GM21737 (cell line): ENCODE measurements around the gene SRRM3.
"Not testable (repeated sequence)": the region's sequence is repeated elsewhere in the genome, so short reads cannot be mapped to it uniquely, and the experiment has no call there.

Experiments
- ATAC-seq: cut with Tn5 transposase; IDR thresholded peaks from one replicate; pipeline ENCODE4 v1.9.1; 2021; ENCODE audit warnings: mild to moderate bottlenecking, moderate library complexity; ENCODE audit not compliant: unreplicated experiment

The SRRM3 gene

DNA sequence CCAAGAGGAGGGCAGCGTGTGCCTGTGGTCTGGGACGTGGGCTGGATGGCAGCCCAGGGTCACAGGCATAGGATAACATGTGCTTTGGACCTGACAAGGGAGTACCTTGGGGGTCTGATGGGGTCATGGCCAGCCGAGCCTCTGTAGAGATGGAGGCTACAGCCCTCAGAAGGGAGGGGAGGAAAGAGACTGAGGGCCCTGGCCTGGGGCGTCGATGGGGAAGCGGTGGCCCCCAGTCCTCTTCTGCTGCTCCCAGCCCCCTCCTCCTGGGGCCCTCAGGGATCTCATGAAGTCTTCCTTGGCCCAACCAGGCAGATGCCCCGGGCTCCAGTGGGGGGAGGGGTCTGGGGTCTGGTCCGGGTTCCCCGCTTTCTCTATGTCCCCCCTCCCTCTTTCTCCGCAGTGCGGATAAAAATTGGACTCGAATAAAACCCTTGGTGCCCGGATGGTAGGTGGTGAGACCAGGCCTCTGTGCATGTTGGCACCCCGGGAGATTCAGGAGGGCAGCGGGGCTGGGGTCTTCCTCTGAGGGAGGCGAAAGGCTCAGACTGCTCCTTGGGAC lies 85.2 kb downstream of the SRRM3 start:
- ATAC-seq = no peak

DNA sequence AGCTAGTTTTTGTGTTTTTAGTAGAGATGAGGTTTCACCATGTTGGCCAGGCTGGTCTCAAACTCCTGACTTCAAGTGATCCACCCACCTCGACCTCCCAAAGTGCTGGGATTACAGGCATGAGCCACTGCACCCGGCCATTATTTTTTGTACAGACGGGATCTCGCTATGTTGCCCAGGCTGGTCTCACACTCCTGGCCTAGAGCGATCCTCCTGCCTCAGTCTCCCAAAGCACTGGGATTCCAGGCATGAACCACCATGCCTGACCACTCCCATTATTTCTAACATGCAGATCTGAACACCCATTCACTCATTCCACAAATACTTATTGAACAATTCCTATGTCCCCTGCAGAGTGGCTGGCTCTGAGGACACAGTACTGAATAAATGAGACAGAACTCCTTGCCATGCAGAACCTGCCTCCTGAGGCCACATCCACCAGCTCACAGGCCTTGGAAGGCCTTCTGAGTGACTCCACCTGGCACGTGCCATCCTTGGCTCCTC lies 89.2 kb downstream of the SRRM3 start:
- not testable (repeated sequence) for ATAC-seq

DNA sequence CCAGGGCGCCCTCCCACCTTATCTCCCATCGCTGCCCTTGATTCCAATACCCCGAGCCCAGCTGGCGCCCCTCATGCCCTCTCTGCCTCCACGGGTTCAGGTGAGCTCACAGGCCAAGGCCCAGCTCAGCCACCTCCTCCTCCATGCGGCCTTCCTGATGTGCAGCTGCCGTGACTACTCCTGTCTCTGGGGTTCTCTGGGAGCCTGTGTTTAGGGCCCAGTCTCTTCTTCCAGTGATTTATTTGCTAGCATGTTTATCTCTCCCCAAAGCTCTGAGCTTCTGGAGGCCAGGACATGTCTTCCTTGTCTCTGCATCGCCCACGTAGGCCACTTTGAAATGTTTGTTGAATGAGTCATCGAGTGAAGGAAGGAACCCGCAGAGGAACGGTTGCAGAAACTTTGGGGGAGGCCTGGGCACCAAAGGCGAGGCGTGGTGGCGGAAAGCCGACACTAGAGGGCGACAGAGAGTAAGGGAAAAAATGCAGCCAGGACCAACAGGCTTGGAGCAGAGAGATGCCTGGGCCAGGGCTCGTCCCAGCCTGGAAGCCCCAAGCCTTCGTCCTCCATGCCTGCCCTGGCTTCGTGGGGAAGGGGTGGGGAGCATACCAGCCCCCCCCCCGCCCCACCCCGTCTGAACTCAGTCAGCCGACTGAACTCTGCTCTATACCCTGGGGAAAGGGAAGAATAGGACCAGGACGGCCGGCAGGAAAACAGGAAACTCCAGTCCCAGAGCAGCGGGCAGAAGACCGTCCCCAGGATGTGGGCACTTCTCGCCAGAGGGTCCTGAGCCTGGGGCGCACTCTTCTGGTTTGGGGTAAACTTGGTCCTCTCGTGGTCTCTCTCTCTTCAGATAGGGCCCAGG lies 89.9 kb downstream of the SRRM3 start:
- peak; percentile 69 for ATAC-seq

DNA sequence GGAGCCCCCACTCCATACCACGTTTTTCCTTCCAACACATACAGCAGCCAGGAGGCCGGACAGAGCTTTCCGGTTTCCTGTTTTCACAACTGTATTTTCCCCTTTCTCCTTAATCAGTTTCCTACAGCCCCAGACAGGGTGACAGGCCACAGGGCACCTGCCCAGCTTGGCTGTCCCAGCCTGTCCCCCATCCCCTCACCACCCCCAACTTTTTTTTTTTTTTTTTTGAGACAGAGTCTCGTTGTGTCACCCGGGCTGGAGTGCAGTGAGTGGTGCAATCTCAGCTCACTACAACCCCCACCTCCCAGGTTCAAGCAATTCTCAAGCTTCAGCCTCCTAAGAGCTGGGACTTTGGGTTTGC lies 90.5 kb downstream of the SRRM3 start:
- ATAC-seq = no peak

DNA sequence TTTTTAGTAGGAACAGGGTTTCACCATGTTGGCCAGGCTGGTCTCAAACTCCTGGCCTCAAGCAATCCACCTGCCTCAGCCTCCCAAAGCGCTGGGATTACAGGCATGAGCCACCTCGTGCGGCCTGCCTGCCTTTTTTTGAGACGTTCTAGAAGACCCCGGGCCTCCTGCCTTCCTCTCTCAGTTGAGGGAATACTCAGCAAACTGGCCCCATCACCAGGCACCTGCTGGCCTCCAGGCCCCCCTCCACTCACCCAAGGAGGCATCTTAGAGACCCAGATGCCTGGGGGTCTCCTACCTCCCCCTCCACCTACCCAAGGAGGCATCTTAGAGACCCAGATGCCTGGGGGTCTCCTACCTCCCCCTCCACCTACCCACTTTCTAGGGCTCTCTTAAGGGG lies 91.2 kb downstream of the SRRM3 start:
- ATAC-seq = not testable (repeated sequence)

DNA sequence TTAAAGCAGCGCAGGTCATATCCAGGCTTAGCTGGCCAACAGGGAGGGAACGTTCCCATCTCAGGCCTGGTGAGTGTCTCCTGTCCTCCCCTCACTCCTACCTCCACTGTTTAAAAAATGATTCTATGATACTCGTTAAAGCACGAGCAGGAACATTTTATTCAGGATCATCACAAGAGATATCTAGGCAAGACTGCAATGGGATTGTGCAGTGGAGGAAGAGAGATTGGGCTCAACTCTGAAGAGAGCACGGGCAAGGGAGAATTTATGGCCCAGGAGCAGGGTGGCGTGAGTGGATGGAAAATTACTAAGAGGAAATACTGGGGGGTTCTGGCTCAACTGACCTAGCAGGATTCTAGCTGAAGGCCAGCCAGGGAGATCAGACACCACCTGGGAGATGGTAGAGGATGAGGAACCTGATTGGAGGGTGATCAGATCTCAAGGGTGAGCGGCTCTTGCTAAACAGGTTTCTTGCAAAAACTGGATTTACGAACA lies 91.8 kb downstream of the SRRM3 start:
- ATAC-seq = no peak

DNA sequence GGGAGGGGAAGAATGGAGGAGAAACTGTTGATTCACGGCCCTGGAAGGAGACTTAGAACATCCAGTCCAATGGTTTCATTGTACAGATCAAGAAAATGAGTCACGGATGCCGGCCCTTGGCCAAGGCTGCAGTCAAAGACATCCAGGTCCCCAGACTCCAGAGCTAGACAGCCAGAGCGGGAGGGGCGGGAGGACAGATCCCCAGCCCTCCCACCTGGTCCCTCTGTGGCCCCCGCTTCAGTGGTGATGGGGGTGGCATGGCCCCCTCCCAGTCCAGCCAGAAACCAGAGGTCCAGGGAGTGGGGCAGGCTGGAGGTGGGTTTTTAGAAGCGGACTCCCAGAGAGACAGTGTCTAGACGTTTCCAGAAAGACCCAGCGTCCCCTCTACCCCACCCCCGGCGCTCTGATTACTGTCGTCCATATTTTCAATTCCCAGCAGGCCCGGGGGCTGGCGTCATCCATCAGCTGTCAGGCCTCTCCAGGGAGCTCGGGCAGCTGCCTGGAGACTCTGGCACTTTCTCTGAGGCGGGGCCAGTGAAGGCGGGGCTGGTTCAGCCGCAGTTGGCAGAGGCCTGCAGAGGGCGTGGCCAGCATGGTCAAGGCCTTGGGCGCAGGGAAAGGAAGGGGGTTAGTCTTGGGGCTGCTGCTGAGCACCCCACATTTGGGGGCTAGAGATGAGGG lies 92.8 kb downstream of the SRRM3 start:
- peak; percentile 46 for ATAC-seq

DNA sequence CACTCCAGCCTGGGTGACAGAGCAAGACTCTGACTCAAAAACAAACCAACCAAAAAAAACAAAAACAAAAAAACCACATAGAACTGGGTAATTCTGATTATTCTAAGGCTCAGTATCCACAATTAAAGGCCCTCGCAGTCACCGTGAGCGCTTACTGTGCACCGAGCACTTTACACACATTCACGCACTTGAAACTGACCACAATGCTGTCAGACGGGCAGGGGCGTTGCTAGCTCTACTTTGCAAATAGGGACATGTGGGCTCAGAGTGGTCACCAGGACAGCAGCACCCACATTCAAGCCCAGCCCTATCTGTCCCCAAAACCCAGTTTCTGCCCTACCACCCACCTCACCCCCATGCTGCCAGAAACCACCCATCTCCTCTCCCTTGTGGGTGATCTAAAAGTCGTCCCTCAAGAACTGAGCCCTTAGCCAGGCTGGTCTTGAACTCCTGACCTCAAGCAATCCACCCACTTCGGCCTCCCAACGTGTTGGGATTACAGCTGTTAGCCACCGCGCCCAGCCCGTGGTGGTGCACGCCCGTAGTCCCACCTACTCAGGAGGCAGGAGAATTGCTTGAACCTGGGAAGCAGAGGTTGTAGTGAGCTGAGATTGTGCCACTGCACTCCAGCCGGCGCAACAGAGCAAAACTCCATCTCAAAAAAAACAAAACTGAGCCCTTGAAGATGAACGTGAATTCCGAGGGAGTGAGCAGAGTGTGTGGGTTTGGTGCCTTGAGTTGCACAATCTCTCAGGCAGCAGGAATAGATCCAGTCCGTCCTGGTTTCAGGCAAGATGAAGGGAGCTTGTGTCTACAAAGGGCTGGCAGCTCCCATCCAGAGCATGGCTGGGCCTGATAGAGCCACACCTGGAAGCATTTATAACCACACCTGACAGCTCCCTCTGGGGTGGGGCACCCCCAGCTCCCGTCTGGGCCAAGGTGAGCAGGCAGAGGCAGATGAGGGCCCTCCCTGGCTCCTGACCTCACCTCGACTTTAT lies 95.3 kb downstream of the SRRM3 start:
- ATAC-seq = no peak

DNA sequence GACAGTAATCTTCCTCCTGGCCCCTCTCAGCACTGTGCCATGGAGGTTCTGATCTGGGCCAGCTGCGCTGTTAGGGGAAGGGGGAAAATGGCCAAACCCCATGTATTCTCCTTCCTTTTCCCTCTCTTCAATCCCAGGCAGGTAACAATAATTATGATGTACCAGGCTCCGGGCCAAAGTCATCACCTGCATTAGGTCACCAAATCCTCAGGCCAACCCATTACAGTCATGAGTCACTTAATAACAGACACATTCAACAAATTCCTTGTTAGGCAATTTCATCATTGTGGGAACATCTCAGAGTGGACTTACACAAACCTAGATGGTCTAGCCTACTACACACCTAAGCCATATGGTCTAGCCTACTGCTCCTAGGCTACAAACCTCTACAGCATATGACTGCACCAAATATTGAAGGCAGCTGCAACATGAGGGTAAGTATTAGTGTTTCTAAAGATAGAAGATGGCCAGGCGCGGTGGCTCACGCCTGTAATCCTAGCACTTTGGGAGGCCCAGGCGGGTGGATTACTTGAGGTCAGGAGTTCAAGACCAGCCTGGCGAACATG lies 98.6 kb downstream of the SRRM3 start:
- no peak for ATAC-seq

DNA sequence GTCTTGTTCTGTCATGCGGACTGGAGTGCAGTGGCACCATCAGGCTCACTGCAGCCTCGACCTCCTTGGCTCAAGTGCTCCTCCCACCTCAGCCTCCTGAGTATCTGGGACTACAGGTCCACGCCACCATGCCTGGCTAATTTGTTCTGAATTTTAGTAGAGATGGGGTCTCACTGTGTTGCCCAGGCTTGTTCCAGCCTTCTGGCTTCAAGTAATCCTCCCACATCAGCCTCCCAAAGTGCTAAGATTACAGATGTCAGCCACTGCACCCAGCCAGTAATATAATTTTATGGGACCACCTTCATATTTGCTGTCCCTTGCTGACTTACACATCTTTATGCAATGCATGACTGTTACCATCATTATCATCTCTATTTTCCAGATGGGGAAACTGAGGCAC lies 99.3 kb downstream of the SRRM3 start:
- no peak for ATAC-seq

DNA sequence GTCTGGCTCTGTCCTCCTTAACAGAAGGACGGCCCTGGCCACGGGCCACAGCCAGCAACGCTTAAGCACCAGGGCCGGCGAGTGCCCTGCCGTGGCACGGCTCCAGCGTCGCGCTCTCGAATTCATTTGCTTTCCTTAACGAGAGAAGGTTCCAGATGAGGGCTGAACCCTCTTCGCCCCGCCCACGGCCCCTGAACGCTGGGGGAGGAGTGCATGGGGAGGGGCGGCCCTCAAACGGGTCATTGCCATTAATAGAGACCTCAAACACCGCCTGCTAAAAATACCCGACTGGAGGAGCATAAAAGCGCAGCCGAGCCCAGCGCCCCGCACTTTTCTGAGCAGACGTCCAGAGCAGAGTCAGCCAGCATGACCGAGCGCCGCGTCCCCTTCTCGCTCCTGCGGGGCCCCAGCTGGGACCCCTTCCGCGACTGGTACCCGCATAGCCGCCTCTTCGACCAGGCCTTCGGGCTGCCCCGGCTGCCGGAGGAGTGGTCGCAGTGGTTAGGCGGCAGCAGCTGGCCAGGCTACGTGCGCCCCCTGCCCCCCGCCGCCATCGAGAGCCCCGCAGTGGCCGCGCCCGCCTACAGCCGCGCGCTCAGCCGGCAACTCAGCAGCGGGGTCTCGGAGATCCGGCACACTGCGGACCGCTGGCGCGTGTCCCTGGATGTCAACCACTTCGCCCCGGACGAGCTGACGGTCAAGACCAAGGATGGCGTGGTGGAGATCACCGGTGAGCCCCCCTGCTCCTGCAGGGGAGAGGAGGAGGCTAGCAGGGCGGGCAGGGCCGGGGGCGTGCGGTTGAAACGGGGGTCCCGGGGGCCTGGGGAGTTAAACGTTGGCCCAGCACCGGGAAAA lies 100.9 kb downstream of the SRRM3 start, which contains the start of gene HSPB1:
Gene HSPB1 (plus strand): TSS at position 327 of the 855 bp plus-strand sequence. CDS start 40 bp downstream, at position 367.
- ATAC-seq = no peak

DNA sequence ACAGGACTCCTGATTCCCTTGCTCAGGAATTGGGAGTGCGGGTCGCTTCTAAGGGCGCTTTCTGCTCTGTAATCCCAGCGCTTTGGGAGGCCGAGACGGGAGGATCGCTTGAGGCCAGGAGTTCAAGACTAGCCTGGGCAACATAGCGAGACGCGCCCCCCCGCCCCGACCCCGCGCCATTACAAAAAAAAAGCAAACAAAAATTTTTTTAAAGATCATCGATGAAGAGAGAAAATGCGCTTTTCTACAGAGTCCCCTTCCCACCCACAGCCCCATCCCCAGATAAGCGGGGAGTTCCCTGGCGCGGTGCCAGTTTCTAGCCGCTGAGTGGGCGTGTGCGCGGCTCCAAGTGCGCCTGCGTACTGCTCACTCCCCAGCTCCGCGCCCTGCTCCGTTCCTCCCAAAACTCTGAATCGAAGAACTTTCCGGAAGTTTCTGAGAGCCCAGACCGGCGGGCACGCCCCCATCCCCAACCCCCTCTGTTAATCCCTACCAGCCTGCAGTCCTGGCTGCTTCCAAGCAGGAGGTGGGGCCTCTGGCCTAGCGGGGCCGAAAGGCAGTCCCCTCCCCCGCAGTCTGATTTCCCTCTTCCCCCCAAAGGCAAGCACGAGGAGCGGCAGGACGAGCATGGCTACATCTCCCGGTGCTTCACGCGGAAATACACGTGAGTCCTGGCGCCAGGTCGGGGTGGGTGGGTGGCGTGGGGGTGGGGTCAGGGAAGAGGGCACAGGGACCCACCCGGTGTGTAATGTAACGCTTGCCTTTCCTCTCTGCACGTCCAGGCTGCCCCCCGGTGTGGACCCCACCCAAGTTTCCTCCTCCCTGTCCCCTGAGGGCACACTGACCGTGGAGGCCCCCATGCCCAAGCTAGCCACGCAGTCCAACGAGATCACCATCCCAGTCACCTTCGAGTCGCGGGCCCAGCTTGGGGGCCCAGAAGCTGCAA lies 101.8 kb downstream of the SRRM3 start:
- ATAC-seq = peak; percentile 43

DNA sequence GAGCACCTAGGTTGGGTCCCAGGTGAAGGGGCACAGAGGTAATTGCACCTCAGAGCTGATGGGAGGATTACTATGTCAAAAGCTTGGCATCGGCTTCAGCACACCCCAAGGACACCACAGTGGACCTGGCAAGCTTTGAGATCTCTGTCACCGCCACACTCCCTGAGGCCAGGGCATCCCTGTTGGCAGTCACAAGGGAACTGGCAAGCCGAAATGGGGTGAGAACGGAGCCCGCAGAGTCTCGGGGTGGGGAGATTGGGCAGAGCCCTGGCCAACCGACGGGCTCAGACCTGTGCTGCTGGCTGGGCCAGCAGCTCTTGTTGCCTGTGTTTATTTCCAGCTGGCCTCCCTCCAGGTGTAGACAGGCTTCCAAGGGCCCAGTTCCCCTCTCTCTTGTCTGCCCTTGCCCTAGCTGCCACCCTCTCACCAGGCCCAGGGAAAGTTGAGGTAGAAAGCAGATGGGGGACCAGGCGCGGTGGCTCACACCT lies 103.2 kb downstream of the SRRM3 start:
- ATAC-seq = no peak

DNA sequence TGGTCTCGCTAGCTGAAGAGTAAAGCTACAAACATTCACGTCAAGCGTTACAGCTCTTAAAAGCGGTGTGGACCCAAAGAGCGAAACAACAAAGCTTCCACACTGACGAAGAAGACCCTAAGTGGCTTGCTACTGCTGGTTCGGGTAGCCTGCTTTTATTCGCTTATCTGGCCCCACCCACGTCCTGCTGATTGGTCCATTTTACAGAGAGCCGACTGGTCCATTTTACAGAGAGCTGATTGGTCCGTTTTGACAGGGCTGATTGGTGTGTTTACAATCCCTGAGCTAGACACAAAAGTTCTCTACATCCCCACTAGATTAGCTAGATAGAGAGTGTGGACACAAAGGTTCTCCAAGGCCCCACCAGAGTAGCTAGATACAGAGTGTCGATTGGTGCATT lies 107.2 kb downstream of the SRRM3 start:
- ATAC-seq = not testable (repeated sequence)

DNA sequence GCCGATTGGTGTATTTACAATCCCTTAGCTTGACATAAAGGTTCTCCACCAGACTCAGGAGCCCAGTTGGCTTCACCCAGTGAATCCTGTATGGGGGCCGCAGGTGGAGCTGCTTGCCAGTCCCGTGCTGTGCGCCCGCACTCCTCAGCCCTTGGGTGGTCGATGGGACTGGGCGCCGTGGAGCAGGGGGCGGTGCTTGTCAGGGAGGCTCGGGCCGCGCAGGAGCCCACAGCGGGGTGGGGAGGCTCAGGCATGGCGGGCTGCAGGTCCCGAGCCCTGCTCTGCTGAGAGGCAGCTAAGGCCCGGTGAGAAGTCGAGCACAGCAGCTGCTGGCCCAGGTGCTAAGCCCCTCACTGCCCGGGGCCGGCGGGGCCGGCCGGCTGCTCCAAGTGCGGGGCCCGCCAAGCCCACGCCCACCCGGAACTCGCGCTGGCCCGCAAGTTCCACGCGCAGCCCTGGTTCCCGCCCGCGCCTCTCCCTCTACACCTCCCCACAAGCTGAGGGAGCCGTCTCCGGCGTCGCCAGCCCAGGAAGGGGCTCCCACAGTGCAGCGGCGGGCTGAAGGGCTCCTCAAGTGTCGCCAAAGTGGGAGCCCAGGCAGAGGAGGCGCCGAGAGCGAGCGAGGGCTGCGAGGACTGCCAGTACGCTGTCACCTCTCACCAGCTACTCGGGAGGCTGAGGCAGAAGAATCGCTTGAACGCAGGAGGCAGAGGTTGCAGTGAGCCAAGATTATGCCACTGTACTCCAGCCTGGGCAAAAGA lies 107.8 kb downstream of the SRRM3 start:
- ATAC-seq = not testable (repeated sequence)

DNA sequence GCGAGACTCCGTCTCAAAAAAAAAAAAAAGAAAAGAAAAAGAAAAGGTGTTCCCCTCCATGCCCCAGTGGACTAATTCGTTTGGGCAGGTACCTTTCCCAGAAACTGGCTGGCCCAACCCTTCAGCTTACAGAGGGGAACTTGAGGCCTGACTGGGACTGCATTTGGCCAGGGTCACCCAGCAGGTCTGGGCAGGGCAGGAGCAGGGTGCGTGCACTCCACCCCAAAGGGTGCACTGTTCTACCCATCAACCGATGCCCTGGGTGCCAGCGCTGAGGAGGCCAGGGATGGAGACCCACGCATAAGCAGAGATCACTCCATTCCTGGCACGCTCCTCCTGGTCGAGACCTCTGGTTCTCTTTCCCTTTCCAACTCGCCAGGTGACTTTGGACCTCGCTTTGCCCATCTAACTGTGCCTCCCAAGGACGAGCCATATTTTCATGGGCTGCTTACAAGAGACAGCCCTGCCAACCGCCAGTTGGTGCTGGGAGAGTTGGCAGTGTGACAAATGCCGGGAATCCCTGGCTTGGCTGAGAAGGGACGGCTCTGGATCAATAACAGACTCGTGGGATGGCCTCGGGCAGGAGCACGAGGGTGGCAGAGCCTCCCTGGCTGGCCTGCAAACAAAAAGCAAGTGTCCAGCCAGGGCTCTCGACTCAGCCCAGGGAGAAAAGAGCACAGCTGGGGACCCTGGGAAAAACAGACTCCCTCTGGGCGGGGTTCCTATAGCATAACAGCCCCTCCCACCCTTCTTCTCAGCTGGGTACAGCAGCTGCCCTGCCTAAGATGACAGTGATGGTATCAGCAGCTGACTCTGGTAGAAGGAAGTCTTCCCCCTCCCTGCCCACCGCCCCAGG lies 108.6 kb downstream of the SRRM3 start:
- ATAC-seq = no peak
